Breast epithelium (tissue), 3 donors: ENCODE results near the gene FCSK.
"Not testable (repeated sequence)": the region's sequence is repeated elsewhere in the genome, so short reads cannot be mapped to it uniquely, and the experiment has no call there.

Experiments
- POLR2A ChIP-seq: fragments of 450-650 bp; IDR thresholded peaks from one replicate; pipeline ENCODE4 v1.6.1; 2016; ENCODE audit warnings: antibody characterized with exemption, mild to moderate bottlenecking, moderate library complexity
- POLR2AphosphoS5 ChIP-seq, 3 donors: sonication (generic); formaldehyde crosslinking; IDR thresholded peaks; one replicate each; pipeline ENCODE4 v1.6.1; 2017; ENCODE audit warnings: antibody characterized with exemption in 3 of 3
- TF ChIP-seq, protein P1 (sequence below), 3 donors: fragments of 450-650 bp; IDR thresholded peaks; one replicate each; pipeline ENCODE4 v1.5.1; 2016 to 2017; ENCODE audit warnings: antibody characterized with exemption in 3 of 3, mild to moderate bottlenecking in 3 of 3, moderate library complexity in 3 of 3

DNA sequence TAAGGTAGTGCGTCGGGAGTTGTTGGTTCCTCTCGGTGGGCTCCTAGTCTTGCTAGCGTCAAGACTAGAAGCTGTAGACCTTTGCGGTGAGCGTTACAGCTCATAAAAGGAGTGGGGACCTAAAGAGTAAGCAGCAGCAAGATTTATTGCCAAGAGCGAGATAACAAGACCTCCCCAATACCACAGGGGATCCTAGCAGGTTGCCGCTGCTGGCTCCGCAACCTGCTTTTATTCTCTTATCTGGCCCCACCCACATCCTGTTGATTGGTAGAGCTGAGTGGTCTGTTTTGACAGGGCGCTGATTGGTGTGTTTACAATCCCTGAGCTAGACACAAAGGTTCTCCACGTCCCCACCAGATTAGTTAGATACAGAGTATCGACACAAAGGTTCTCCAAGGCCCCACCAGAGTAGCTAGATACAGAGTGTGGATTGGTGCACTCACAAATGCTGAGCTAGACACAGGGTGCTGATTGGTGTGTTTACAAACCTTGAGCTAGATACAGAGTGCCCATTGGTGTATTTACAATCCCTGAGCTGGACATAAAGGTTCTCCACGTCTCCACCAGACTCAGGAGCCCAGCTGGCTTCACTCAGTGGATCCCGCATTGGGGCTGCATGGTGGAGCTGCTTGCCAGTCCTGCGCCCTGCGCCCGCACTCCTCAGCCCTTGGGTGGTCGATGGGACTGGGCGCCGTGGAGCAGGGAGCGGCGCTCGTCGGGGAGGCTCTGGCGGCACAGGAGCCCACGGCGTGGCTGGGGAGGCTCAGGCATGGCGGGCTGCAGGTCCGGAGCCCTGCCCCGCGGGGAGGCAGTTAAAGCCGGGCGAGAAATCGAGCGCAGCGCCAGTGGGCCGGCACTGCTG lies 4.0 kb upstream of the FCSK start:
- TF ChIP-seq, protein P1, sequence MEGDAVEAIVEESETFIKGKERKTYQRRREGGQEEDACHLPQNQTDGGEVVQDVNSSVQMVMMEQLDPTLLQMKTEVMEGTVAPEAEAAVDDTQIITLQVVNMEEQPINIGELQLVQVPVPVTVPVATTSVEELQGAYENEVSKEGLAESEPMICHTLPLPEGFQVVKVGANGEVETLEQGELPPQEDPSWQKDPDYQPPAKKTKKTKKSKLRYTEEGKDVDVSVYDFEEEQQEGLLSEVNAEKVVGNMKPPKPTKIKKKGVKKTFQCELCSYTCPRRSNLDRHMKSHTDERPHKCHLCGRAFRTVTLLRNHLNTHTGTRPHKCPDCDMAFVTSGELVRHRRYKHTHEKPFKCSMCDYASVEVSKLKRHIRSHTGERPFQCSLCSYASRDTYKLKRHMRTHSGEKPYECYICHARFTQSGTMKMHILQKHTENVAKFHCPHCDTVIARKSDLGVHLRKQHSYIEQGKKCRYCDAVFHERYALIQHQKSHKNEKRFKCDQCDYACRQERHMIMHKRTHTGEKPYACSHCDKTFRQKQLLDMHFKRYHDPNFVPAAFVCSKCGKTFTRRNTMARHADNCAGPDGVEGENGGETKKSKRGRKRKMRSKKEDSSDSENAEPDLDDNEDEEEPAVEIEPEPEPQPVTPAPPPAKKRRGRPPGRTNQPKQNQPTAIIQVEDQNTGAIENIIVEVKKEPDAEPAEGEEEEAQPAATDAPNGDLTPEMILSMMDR (IDR thresholded peaks at IDR 0.05) = not testable (repeated sequence)
- TF ChIP-seq POLR2AphosphoS5 (IDR thresholded peaks at IDR 0.05); POLR2A: not testable (repeated sequence)
